ENCODE results near the gene SCAMP4.
A peak's percentile ranks its signal among the peaks of the same experiment; 100 is the strongest.
"Not testable (repeated sequence)": the region's sequence is repeated elsewhere in the genome, so short reads cannot be mapped to it uniquely, and the experiment has no call there.

SCAMP4 gene

DNA sequence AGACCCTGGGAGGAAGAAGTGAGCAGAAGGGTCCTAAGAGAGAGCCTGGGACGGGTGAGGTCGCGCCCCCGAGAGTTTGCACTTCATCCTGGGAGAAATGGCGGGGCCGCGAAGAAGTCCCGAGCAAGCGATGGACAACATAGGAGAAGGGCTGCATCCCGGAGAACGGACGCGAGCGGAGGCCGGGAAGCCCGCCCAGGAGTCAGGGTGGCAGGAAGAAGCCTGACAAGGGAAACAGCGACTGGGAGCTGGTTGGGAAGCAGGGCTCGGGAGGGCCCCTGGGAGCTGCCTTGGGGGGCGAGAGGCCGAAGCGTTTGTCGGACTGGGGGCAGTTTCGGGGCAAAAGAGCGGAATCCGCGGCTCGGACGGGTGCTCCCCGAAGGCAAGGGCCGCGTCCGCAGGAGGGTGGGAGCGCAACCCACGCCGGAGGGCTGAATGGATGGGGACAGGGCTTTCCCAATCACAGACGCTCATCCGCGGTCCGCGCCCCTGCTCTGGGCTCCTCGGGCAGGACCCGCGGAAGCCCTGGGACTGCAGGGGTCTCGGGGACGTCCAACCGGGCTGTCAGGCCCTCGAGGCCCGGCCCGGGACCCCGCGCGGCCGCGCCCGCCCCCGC lies 20.4 kb upstream of the SCAMP4 start:
- DNase-seq: no peak

DNA sequence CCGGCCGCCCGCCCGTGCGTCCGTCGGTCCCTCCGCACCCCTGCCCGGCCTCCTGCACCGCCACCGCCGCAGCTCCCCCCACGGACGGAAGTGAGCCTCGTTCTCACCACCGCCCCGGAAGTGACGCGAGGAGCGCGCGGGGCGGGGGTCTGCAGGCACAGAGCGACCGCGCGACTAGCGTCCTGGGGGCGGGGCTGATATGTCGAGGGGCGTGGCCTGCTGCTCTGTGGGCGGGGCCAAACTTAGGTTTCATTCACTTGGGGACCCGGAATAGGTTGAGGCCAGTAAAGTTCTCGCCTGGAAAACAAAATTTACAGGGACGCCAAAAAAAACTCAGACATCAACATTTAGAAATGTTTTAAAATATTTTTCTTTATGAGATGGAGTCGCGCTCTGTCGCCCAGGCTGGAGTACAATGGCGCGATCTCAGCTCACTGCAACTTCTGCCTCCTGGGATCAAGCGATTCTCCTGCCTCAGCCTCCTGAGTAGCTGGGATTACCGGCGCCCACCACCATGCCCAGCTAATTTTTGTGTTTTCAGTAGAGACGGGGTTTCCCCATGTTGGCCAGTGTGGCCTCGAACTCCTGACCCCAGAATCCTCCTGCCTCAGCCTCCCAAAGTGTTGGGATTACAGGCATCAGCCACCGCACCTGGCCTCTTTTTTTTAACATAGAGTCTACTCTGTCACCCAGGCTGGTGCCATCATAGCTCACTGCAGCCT lies 19.6 kb upstream of the SCAMP4 start, which contains the start of gene ABHD17A:
TSS of gene ABHD17A (minus strand) at position 99 of the 722 bp plus-strand sequence. CDS start 3,930 bp downstream, outside the sequence.
- peak; percentile 85 for DNase-seq

DNA sequence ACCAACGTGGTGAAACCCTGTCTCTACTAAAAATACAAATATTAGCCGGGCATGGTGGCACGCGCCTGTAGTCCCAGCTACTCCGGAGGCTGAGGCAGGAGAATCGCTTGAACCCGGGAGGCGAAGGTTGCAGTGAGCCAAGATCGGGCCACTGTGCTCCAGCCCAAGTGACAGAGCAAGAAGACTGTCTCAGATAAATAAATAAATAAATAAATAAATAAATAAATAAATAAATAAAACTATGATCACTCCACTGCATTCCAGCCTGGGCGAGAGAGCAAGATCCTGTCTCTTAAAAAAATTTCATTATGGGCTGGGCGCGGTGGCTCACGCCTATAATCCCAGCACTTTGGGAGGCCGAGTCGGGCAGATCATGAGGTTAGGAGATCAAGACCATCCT lies 18.8 kb upstream of the SCAMP4 start:
- not testable (repeated sequence) for DNase-seq

DNA sequence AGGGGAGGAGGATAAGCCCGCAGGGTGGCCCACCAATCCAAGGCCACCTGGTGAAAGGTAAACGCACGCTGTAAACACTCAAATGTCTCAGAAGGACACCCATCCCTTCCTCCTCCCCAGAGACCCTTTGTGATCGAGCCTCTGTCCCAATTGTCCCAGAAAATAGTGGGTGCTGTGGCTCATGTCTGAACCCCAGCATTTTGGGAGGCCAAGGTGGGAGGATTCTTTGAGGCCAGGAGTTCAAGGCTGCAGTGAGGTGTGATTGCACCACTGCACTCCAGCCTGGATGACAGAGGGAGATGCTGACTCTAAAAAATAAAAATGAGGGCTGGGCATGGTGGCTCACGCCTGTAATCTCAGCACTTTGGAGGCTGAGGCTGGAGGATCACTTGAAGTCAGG lies 16.8 kb upstream of the SCAMP4 start:
- no peak for DNase-seq

DNA sequence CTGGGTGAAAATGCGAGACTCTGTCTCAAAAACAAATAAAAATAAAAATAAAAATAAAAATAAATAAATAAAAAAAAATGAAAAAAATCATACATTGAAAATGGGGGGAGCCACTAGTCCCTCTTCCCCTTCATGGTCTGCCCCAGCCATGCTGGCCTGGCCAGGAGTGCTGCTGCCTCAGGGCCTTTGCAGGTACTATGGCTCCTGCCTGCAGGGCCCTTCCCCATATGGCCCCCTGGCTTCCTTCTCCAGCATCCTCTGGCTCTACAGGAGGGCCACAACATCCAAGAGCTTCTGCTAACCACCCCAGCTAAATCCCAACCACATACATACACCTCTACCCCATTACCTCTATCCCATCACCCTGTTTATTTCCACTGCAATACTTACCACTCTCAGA lies 15.3 kb upstream of the SCAMP4 start:
- DNase-seq: no peak

DNA sequence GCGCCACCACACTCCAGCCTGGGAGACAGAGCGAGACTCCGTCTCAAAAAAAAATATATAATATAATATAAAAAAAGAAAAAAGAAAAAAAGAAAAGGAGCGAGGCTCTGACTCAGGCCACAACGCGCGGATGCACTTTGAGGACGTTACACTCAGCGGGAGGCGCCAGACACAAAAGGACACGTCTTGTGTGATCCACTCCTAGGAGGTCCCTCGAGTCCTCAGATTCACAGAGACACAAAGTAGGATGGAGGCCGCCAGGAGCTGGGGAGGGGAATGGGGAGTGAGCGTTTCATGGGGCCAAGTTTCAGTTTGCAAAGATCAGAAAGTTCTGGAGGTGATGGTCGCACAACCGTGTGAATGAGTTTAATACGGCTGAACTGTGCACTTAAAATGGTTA lies 11.4 kb upstream of the SCAMP4 start:
- no peak for DNase-seq

DNA sequence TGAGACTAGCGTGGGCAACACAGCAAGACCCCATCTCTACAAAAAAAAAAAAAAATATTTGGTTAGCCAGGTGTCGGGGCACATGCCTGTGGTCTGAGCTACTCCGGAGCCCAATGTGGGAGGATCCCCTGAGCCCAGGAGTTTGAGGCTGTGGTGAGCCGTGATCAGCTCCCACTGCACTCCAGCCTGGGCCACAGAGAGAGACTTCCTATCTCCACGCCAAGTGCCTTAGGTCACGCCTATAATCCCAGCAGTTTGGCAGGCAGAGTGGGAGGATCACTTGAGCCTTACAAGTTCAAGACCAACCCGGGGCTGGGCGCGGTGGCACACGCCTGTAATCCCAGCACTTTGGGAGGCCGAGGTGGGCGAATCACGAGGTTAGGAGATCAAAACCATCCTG lies 8.7 kb upstream of the SCAMP4 start:
- DNase-seq: no peak

DNA sequence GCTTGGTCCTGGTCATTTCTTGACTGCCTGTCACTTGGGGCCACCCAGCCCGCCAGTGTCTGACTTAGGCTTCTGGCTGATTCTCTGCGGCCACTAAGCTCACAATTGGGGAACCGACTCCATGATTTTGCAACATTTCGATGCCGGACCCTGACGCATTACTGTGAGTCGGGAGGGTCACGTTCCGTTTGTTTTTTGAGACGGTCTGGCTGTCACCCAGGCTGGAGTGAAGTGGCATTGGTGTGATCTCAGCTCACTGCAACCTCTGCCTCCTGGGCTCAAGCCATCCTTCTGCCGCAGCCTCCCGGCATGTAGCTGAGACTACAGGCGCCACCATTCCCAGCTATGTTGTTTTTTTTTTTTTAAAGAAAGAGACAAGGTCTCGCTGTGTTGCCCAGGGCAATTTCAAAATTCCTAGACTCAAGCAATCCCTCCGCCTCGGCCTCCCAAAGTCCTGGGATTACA lies 3.2 kb upstream of the SCAMP4 start:
- DNase-seq: no peak

DNA sequence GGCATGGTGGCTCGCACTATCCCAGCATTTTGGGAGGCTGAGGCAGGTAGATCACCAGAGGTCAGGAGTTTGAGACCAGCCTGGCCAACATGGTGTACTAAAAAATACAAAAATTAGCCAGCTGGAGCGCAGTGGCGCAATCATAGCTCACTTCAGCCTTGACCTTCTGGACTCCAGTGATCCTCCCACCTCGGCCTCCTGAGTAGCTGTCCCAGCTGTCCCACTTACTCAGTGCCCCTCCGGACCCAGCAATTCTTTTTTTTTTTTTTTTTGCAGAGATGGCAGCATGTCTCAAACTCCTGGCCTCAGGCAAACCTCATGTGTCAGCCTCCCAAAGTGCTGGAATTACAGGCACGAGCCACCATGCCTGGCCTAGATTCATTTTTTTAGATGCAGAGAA lies 2.3 kb upstream of the SCAMP4 start:
- DNase-seq: no peak

DNA sequence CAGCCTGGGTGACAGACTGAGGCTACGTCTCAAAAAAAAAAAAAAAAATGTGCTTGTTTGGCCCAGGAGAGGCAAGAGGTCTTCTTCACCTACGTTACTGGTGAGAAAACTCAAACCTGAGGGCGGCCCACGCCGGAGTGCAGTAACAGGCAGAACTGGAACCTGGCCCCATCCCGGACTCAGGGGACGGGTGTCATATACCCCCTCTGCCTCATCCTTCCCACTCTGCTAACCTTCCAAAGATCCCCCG lies 414 bp upstream of the SCAMP4 start:
- DNase-seq: no peak

DNA sequence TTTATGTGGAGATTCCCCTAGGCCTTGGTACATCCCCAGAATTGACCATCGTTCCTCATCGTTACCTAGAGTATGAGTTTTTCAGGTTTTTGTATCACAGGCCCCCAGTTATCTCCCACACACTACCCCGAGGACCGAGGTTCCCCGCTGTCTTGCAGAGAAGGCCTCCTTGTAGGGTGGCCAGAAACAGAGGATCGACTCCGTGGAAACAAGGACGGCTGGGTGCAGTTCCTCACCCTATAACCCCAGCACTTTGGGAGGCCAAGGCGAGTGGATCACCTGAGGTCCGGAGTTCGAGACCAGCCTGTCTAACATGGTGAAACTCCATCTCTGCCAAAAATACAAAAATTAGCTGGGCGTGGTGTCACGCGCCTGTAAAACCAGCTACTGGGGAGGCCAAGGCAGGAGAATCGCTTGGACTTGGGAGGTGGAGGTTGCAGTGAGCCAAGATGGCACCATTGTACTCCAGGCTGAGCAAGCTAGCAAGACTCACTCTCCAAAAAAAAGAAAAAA lies 720 bp downstream of the SCAMP4 start:
- no peak for DNase-seq

DNA sequence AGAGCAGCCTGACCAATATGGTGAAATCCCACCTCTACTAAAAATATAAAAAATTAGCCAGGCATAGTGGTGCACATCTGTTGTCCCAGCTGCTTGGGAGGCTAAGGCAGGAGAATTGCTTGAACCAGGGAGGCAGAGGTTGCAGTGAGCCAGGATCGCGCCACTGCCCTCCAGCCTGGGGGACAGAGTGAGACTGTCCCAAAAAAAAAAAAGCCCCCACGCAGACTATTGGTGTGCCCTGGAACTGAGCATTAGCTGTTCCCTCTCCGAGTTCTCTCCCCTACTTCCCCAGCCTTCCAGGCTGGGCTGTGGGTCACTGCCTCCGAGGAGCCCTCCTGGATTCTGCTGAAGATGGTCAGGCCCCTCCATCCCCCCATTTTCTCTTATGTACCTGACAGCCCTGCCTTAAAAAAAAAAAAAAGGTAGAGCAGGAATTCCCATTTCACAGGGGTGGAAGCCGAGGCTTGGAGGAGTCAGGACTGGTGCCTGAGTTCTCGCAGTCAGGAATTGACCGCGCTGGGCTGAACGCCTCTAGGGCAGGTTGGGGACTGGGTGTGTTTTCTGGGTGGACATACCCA lies 1.9 kb downstream of the SCAMP4 start:
- no peak for DNase-seq

DNA sequence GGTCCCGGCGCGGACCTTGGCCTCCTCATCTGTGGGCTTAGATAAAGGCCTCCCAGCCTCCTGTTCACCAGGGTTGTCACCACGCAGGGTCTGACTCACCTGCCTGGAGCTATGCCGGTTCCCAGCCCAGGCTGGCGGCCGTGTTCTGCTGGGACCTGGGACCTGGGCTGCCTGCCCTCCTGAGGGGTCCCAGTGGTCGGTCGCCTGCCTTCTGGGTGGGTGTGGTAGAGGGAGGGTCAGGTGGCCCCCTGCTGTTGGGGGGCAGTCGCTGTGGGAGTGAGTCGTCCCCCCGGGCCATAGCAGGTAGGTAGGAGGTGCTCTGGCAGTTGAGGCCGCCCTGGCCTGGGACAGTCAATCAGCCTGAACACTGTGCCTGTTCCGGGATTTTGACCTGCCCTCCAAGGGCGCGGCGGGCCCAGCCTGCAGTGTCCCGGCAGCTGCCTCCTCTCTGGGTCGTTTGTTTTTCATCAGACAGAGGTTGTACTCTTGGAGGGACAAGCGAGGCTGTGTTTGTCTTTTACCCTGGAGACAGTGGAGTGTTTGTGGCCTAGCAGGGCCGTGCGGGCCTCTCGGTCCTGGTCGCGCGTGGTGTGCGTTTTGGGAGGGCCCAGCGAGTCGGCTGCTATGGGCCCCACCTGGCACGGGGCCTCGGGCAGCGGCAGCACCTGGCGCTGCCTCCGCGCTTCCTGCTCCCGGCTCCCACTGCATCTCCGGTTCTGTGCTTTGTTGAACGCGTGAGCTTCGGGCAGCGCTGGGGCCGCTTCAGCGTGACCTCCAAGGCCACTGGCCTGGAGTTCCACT lies 2.6 kb downstream of the SCAMP4 start:
- DNase-seq: no peak

DNA sequence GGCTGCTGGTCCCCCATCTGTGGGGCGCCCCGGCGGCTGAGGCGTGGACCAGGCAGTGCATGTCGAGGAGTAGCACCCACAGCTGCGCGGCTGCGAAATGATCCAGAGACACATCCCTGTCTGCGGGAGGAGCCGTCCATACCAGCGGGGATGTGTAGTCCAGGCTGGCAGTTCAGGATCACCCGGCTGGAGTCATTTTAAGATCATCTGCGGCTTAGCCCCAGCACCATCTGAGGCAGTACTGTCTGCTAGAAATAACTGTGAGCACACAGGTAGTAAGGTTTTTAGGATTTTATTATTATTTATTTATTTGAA lies 3.1 kb downstream of the SCAMP4 start:
- no peak for DNase-seq

DNA sequence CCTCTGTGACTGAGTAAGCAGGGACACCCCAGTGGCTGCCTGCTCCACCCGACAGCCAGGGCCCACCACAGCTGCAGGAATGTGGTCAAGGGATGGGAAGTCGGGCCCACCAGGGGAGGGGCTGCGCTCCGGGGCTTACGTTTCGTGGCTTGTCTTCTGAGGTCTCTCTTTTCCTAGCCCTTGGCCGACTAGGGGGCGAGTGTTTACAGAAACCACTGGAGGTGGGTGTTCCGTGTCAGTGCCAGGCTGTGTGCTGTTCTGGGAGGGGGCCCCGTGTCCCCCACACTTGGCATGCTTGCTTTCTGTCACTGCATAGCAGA lies 4.5 kb downstream of the SCAMP4 start:
- DNase-seq: no peak

DNA sequence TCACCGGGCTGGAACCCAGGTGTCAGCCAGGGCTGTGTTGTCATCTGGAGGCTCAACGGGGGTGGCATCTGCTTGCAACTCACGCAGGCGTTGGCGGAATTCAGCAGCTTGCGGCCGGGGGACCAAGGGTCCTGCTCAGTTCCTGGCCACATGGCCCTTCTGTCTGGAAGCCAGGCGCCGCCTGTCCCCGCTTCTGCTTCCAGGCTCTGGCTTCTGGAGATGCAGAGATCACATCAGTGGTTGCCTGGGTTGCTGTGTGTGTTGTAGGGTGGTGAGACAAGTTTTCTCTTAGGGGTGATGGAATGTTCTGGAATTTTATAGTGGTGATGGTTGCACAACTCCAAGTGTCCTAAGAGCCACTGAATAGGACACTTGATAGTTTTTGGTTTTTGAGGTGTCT lies 5.0 kb downstream of the SCAMP4 start:
- DNase-seq: no peak

DNA sequence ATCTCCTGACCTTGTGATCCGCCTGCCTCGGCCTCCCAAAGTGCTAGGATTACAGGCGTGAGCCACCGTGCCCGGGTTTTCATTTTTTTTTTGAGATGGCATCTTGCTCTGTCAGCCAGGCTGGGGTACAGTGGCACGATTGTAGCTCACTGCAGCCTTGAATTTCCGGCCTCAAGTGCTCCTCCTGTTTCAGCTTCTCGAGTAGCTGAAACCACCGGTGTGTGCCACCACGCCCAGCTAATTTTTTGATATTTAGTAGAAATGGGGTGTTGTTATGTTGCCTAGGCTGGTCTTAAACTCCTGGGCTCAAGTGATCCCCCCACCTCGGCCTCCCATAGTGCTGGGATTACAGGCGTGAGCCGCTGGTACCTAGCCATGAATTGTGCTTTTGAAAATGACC lies 5.9 kb downstream of the SCAMP4 start:
- DNase-seq: no peak

DNA sequence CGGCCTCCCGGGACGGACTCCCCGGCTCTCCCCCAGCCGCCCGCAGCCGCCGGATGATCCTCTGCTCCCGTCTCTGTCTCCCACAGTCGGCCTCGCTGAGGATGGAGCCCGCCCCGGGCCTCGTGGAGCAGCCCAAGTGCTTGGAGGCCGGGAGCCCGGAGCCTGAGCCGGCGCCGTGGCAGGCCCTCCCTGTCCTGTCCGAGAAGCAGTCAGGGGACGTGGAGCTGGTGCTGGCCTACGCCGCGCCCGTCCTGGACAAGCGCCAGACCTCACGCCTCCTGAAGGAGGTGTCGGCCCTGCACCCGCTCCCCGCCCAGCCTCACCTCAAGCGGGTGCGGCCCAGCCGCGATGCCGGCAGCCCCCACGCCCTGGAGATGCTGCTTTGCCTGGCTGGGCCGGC lies 6.8 kb downstream of the SCAMP4 start:
- no peak for DNase-seq

DNA sequence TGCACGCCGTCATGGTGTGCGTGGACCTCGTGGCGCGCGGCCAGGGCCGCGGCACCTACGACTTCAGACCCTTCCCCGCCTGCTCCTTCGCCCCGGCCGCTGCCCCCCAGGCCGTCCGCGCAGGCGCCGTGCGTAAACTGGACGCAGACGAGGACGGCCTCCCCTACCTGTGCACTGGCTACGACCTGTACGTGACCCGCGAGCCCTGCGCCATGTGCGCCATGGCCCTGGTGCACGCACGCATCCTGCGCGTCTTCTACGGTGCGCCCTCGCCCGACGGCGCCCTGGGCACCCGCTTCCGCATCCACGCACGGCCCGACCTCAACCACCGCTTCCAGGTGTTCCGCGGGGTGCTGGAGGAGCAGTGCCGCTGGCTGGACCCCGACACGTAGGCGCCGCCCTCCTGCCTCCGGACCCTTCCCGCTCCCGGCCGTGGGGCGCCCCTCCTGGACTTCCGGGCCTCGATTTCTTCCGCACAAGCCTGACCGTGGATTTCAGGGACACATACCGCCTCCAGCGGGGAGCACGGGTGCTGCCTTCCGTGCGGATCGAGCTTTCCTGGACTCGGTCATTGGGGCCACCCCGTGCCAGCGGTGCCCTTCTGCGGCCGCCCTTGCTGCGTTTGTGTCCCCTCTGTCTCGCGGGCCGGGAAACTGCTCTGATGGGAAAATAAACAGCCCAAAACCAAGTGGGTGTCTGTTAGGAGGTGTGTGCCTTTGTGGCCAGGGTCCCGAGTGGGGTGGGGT lies 7.7 kb downstream of the SCAMP4 start:
- no peak for DNase-seq

DNA sequence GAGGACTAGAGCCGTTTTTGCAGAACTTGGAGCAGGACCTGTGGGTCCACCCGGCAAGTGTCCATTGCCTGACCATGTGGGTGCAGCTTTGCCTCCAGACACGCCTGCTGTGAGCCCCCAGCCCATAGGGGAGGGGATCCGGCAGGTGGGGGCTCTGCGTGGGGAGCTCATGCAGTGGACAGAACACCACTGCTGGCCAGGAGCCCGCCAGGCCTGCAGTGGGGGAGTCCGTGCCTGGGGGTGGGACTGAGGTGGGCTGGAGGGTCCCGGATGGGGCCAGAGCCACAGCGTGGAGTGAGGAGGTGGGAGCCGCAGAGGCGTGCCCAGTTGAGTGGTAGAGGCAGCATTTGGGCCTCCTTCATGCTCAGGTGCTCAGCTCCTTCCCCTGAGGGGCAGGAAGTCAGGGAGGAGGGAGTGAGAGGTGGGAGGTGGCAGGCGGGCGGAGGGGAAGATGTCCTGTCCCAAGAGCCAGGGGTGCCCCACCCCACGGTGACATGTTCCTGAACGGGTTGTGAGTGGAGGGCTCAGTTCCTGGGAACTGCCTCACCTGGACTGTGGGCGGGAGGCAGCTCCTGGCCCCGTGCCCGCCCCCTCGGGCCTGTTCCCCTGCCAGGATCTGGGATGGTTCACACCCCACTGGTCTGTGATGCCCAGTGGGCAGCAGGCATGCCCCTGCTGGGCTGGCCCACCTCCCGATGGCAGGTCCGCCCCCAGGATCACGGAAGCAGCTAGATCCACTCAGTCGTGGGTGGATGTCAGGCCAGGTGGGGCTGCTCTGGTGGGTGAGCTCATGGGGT lies 8.8 kb downstream of the SCAMP4 start:
- no peak for DNase-seq

DNA sequence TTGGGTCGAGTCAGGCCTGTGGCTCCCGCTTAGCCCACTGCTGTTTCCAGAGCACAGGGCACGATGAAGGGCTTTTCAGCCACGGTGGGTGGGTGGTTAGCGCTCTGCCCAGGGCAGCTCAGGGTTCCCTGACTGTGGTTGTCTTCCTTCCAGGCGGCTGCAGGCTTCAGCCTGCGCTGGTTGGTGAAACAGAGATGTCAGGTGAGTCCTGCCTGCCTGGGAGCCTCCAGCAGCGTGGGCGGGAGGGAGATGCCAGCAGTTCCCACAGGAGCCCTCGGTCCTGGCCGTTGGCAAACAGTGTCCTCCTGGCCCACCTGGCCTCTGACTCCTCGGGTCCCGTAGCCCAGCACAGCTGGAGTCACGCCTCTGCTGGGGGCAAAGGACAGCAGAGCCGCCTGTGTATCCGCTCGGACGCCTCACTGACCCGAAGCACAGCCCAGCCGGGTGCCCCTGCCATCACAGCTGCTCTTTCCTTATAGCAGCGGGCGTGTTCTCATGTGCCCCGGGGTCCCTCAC lies 9.7 kb downstream of the SCAMP4 start:
- DNase-seq: no peak

DNA sequence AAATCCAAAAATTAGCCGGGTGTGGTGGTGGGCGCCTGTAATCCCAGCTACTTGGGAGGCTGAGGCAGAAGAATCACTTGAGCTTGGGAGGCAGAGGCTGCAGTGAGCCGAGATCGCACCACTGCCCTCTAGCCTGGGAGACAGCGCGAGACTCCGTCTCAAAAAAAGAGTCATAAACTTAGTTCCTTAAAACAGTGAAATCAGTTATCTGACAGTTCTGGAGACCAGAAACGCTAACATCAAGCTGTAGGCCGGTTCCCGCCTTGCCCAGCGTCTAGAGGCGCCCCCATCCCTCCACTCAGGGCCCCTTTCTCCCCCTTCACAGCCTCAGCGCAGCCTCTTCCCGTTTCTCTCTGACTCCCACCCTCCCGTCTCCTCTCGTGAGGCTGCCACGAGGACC lies 11.9 kb downstream of the SCAMP4 start:
- no peak for DNase-seq
